SH-SY5Y (cell line): ENCODE measurements around the gene CASP10.

Experiments used
- GATA2 ChIP-seq: IDR thresholded peaks from 2 replicates; pipeline ENCODE4 v1.6.1; 2011; ENCODE audit warnings: mild to moderate bottlenecking, low read depth, low read length
- GATA3 ChIP-seq: IDR thresholded peaks from 2 replicates; pipeline ENCODE4 v1.6.1; 2011; ENCODE audit warnings: low read depth, mild to moderate bottlenecking, low read length, moderate library complexity

DNA sequence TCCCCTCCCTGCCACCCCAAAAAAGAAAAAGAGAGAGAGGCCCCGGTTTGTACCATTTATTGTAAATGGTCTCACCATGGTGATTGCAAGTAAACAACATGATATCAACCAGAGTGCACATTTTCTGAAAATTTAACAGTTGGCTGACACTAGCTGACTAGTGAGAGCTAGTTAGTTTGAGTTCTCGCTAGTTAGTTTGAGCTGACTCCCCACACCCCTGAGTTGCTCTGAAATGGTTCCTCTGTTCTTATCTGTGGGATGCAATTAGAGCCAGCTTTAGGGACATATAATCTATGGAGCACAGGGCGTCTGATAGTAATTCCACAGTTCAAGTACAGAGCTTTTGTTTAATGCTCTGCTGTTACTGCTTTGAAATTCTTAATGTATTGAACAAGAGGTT, 13.1 kb downstream of the CASP10 start:
- TF ChIP-seq GATA3: no peak
- no peak for TF ChIP-seq GATA2
